Panc1 (cell line): ENCODE data around the gene ANAPC16. TPM values are rescaled to one million over a fixed set of nuclear protein-coding genes. Genes with fewer than 3 reads are reported as not detected.

Source experiments
- ATAC-seq: fragments of 200-7000 bp; cut with Tn5 transposase; 2 replicates; pipeline ENCODE4 v1.9.1; 2020; ENCODE audit warnings: mild to moderate bottlenecking, moderate library complexity
- BruUV-seq: library from RNA; stranded (reverse); fragments of 400-500 nt; replicated peaks from 2 replicates; lab custom pipeline; 2021; lab: Mats Ljungman, UMichigan
- CTCF ChIA-PET: fragments of 300-600 bp; sonication (Branson Sonifier 250); formaldehyde crosslinking; loops from one replicate; lab custom pipeline; 2022; ENCODE audit warnings: antibody characterized with exemption; lab: Charles Lee
- POLR2A ChIA-PET: fragments of 300-600 bp; sonication (Branson Sonifier 250); formaldehyde crosslinking; loops from one replicate; lab custom pipeline; 2022; ENCODE audit warnings: antibody characterized with exemption; lab: Charles Lee
- DNase-seq: peaks from one replicate; pipeline ENCODE4 v3.0.0-alpha.2; 2010; ENCODE audit warnings: low read depth, low spot score
- H3K27ac ChIP-seq: 2 replicates; pipeline ENCODE4 v1.5.1; 2011; ENCODE audit warnings: mild to moderate bottlenecking, low read length, inconsistent platforms
- H3K27me3 ChIP-seq: fragments of 200-500 bp; sonication (Bioruptor generic); 2 replicates; pipeline ENCODE4 v1.6.0; 2014; ENCODE audit warnings: low read length, inconsistent platforms; ENCODE audit not compliant: control insufficient read depth, insufficient read depth
- H3K36me3 ChIP-seq: fragments of 200-500 bp; sonication (Bioruptor generic); 2 replicates; pipeline ENCODE4 v1.5.1; 2014; ENCODE audit warnings: inconsistent platforms, mild to moderate bottlenecking, low read length, moderate library complexity; ENCODE audit not compliant: control insufficient read depth, insufficient read depth
- H3K4me1 ChIP-seq: 2 replicates; pipeline ENCODE4 v1.5.1; 2011; ENCODE audit warnings: inconsistent platforms, mild to moderate bottlenecking, low read length, moderate library complexity; ENCODE audit not compliant: control insufficient read depth, insufficient read depth
- H3K4me3 ChIP-seq, 2 experiments: 2 replicates each; pipeline ENCODE4 v1.5.1; 2011 to 2012; ENCODE audit warnings: low read depth in 2 of 2, low read length in 2 of 2, mild to moderate bottlenecking in 2 of 2, inconsistent platforms in 1 of 2, moderate library complexity in 1 of 2
- H3K9me3 ChIP-seq: fragments of 200-500 bp; sonication (Bioruptor generic); 2 replicates; pipeline ENCODE4 v1.5.1; 2014; ENCODE audit warnings: low read depth, mild to moderate bottlenecking, inconsistent platforms, low read length, moderate library complexity; ENCODE audit not compliant: control insufficient read depth, insufficient read depth
- CTCF ChIP-seq: fragments of 450-650 bp; IDR thresholded peaks from 2 replicates; pipeline ENCODE4 v1.5.1; 2017; ENCODE audit warnings: mild to moderate bottlenecking
- POLR2AphosphoS5 ChIP-seq: IDR thresholded peaks from 2 replicates; pipeline ENCODE4 v1.6.1; 2012; ENCODE audit warnings: mild to moderate bottlenecking, low read depth, low read length, moderate library complexity
- SIN3A ChIP-seq: IDR thresholded peaks from 2 replicates; pipeline ENCODE4 v1.6.1; 2012; ENCODE audit warnings: low read depth, mild to moderate bottlenecking, low read length, moderate library complexity, borderline replicate concordance; ENCODE audit not compliant: insufficient read depth
- TCF7L2 ChIP-seq: IDR thresholded peaks from 2 replicates; pipeline ENCODE4 v1.6.1; 2011; ENCODE audit warnings: mild to moderate bottlenecking, low read depth, low read length, inconsistent platforms
- in situ Hi-C: cut with HindIII; loops from 2 replicates; pipeline ENCODE4 v1.10.0; 2016; ENCODE audit warnings: low sequenced_read_pairs, low pct_unique_long_range_greater_than_20kb
- intact Hi-C: fragments of 100-400 bp; cut with micrococcal nuclease; formaldehyde crosslinking; loops from one replicate; pipeline ENCODE4 v1.10.0; 2022; ENCODE audit not compliant: unreplicated experiment
- total RNA-seq: library from RNA; stranded (reverse); gene quantifications from one replicate; pipeline ENCODE4 v1.2.1, GENCODE V29; 2021; ENCODE audit not compliant: unreplicated experiment
- TF ChIP-seq, protein P1 (sequence below), 2 experiments: IDR thresholded peaks; 2 replicates each; pipeline ENCODE4 v1.6.1; 2011 to 2012; ENCODE audit warnings: low read depth in 2 of 2, control low read depth in 1 of 2, low read length in 1 of 2, mild to moderate bottlenecking in 1 of 2, moderate library complexity in 1 of 2; ENCODE audit not compliant: insufficient read depth in 1 of 2

The ANAPC16 gene
- total RNA-seq, 1 experiment from 2014 or later: 110 TPM

- intact Hi-C loops: loop anchor here (10.0 kb wide), 1 partner anchor 79 kb away; no protein-coding TSS in a partner anchor
- ChIA-PET CTCF (no interaction called here), POLR2A (no interaction called here)
- no peak for TF ChIP-seq POLR2AphosphoS5
- TF ChIP-seq TCF7L2: no peak
- TF ChIP-seq, protein P1, sequence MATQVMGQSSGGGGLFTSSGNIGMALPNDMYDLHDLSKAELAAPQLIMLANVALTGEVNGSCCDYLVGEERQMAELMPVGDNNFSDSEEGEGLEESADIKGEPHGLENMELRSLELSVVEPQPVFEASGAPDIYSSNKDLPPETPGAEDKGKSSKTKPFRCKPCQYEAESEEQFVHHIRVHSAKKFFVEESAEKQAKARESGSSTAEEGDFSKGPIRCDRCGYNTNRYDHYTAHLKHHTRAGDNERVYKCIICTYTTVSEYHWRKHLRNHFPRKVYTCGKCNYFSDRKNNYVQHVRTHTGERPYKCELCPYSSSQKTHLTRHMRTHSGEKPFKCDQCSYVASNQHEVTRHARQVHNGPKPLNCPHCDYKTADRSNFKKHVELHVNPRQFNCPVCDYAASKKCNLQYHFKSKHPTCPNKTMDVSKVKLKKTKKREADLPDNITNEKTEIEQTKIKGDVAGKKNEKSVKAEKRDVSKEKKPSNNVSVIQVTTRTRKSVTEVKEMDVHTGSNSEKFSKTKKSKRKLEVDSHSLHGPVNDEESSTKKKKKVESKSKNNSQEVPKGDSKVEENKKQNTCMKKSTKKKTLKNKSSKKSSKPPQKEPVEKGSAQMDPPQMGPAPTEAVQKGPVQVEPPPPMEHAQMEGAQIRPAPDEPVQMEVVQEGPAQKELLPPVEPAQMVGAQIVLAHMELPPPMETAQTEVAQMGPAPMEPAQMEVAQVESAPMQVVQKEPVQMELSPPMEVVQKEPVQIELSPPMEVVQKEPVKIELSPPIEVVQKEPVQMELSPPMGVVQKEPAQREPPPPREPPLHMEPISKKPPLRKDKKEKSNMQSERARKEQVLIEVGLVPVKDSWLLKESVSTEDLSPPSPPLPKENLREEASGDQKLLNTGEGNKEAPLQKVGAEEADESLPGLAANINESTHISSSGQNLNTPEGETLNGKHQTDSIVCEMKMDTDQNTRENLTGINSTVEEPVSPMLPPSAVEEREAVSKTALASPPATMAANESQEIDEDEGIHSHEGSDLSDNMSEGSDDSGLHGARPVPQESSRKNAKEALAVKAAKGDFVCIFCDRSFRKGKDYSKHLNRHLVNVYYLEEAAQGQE (IDR thresholded peaks at IDR 0.05; ENCODE audit: insufficient read depth in 1 of 2, low read depth in 2 of 2, low read length in 1 of 2): no peak
- TF ChIP-seq CTCF: no peak
- no peak for TF ChIP-seq SIN3A
- Histone ChIP-seq H3K9me3 (no peaks in the 10 kb centered on the region), H3K27ac (peak overlapping the region; percentile 52), H3K4me3 (no peak overlapping the region), H3K4me1 (no peaks in the 10 kb centered on the region), H3K27me3 (no peaks in the 10 kb centered on the region), H3K36me3 (peaks cover 25% of the 10 kb centered on the region)
- in situ Hi-C loops: no loop called here
- no TSS peak for BruUV-seq
- DNase-seq: no peak
- no peak for ATAC-seq
These were observed 11.5 kb upstream of the ANAPC16 start for GRCh38 chr10:72204296-72204695.

DNA sequence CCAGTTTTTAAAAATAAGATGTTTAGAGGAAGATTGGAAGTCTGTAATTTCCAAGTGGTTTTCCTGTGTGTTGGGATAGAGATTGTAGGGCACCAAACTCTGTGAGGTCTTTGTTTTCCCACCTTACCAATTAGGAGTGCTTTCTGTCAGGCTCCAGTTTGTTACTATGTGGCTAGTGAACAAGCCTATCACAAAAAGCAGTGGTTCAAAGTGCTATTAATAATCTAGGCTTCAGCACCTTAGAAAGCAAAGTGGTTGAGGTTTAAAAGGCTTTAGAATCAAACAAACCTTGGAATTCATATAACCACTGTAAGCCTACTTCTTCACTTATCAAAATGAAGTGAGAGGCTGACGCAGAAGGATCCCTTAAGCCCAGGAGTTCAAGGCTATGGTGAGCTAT is 11.1 kb upstream of the ANAPC16 start:
- DNase-seq: no peak
- no TSS peak for BruUV-seq
- ChIA-PET POLR2A (no interaction called here), CTCF (no interaction called here)
- in situ Hi-C loops (no loop called here), intact Hi-C loops (loop anchor here (10.0 kb wide), 1 partner anchor 80 kb away; no protein-coding TSS in a partner anchor)
- Histone ChIP-seq H3K9me3 (no peaks in the 10 kb centered on the region), H3K4me1 (no peaks in the 10 kb centered on the region), H3K36me3 (peaks cover 25% of the 10 kb centered on the region), H3K27me3 (no peaks in the 10 kb centered on the region), H3K4me3 (no peak overlapping the region), H3K27ac (peak overlapping the region; percentile 52)
- TF ChIP-seq POLR2AphosphoS5: no peak
- TF ChIP-seq TCF7L2: no peak
- TF ChIP-seq, protein P1 (IDR thresholded peaks at IDR 0.05; ENCODE audit: insufficient read depth in 1 of 2, low read depth in 2 of 2, low read length in 1 of 2): no peak
- TF ChIP-seq CTCF: no peak
- no peak for TF ChIP-seq SIN3A
- ATAC-seq: no peak
